ENCODE measurements around the gene ZNF555.

The ZNF555 gene

DNA sequence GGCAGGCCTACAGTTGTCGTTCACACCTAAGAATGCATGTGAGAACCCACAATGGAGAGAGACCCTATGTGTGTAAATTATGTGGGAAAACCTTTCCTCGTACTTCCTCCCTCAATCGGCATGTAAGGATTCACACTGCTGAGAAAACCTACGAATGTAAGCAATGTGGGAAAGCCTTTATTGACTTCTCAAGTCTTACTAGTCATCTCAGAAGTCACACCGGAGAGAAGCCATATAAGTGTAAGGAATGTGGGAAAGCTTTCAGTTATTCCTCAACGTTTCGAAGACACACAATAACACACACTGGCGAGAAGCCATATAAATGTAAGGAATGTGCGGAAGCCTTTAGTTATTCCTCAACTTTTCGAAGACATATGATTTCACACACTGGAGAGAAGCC lies 11.3 kb downstream of the ZNF555 start:
- TF ChIP-seq, protein P1, sequence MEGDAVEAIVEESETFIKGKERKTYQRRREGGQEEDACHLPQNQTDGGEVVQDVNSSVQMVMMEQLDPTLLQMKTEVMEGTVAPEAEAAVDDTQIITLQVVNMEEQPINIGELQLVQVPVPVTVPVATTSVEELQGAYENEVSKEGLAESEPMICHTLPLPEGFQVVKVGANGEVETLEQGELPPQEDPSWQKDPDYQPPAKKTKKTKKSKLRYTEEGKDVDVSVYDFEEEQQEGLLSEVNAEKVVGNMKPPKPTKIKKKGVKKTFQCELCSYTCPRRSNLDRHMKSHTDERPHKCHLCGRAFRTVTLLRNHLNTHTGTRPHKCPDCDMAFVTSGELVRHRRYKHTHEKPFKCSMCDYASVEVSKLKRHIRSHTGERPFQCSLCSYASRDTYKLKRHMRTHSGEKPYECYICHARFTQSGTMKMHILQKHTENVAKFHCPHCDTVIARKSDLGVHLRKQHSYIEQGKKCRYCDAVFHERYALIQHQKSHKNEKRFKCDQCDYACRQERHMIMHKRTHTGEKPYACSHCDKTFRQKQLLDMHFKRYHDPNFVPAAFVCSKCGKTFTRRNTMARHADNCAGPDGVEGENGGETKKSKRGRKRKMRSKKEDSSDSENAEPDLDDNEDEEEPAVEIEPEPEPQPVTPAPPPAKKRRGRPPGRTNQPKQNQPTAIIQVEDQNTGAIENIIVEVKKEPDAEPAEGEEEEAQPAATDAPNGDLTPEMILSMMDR (IDR thresholded peaks at IDR 0.05) = no peak
- TF ChIP-seq ZFX (IDR thresholded peaks at IDR 0.05; ENCODE audit: borderline replicate concordance) = no peak
- no peak overlapping the region for H3K27ac ChIP-seq

DNA sequence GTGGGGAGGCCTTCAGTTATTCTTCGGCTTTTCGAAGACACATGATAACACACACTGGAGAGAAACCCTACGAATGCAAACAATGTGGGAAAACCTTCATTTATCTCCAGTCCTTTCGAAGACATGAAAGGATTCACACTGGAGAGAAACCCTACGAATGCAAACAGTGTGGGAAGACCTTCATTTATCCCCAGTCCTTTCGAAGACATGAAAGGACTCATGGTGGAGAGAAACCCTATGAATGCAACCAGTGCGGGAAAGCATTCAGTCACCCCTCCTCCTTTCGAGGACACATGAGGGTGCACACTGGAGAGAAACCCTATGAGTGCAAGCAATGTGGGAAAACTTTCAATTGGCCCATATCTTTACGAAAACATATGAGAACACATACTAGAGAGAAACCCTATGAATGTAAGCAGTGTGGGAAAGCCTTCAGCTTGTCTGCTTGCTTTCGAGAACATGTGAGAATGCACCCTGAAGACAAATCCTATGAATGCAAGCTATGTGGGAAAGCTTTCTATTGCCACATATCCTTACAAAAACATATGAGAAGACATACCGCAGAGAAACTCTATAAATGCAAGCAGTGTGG lies 11.8 kb downstream of the ZNF555 start:
- TF ChIP-seq ZFX (IDR thresholded peaks at IDR 0.05; ENCODE audit: borderline replicate concordance) = no peak
- TF ChIP-seq, protein P1 (IDR thresholded peaks at IDR 0.05) = no peak
- no peak overlapping the region for H3K27ac ChIP-seq

DNA sequence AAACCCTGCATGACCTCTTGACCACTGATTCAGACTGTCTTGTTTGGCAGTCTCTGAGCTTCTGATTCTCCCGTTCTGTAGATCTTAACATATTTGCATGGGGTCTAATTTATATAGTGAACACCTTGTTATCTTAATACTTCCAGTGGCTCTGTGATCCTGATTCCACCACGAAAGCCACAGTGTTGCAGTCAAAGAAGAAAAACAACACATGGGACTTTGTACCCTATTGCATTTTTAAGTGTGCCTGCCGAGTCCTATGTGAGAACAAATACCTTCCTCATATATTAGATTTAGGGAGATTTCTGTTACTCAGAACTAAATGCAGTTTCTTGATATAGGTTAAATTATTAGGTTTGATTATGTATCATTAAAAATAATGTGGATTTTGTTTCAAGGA lies 13.6 kb downstream of the ZNF555 start:
- no peak overlapping the region for H3K27ac ChIP-seq
- no peak for TF ChIP-seq ZFX (IDR thresholded peaks at IDR 0.05; ENCODE audit: borderline replicate concordance)
- TF ChIP-seq, protein P1 (IDR thresholded peaks at IDR 0.05) = no peak

DNA sequence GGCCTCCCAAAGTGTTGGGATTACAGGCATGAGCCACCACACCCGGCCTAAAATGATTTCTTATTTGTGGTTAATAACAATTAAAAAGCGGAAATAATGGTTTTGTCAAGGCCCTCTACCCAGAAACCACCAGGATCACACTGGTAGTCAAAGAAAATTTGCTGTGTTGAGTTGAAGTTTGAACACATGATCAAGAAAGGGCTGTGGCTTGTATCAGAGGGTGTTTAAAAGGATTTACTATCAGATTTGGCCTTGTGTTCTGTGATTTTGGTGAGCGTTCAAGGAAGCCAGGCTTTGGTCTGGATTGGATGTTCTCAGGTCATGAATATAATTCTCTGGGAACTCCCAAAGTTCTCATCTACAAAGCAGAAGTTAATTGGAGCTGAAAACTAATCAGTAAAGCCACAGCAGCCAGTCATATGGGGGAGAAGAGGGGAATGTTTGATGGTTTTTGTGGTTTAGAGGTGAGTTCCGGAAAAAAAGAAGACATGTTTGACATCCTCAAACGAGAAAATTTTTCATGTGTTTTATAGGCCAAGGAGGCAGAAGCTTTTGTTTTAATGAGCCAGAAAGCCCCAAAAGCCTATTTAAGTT lies 15.3 kb downstream of the ZNF555 start:
- no peak overlapping the region for H3K27ac ChIP-seq
- TF ChIP-seq, protein P1 (IDR thresholded peaks at IDR 0.05) = no peak
- TF ChIP-seq ZFX (IDR thresholded peaks at IDR 0.05; ENCODE audit: borderline replicate concordance) = no peak

DNA sequence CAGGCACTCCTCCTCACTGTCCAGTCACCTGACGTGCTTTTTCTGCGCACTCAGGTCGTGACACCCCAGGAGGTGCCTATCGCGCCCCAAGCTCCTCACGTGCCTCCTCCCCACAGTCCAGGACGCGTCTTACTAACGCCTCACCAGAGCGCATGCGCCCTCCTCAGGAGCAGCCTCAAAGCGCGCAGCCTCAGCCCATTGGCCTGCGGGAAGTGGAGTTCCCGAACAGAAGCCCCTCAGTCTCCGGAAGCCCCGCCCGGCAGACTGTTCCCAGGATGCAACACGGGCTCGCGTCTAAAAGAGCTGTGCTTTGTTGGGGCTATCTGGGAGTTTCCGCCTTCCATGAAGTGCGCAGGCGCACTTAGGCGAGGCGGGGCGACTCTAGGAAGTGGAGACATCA lies 17.6 kb downstream of the ZNF555 start:
- TF ChIP-seq, protein P1 (IDR thresholded peaks at IDR 0.05) = no peak
- TF ChIP-seq ZFX (IDR thresholded peaks at IDR 0.05; ENCODE audit: borderline replicate concordance) = no peak
- no peak overlapping the region for H3K27ac ChIP-seq

DNA sequence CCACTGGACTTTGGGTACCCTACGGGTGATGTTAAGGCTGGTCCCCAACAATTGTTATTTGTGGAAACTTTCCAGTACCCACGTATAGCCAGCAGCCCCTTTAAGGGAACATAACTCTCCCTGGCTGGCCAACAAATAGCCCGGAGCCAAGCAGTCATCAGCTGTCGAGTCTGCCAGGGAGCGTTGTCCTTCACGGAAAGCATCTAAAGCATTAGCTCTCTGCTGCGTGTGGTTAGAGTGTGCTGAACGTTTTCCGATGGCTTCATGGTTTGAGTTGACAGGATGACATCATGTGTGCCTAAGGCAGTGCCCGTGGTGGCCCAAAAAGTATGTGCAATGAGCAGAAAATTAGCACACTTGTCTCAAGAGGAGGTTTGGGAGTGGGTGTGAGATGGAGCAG lies 22.5 kb downstream of the ZNF555 start:
- TF ChIP-seq ZFX (IDR thresholded peaks at IDR 0.05; ENCODE audit: borderline replicate concordance) = no peak
- TF ChIP-seq, protein P1 (IDR thresholded peaks at IDR 0.05) = no peak
- H3K27ac ChIP-seq = no peak overlapping the region

DNA sequence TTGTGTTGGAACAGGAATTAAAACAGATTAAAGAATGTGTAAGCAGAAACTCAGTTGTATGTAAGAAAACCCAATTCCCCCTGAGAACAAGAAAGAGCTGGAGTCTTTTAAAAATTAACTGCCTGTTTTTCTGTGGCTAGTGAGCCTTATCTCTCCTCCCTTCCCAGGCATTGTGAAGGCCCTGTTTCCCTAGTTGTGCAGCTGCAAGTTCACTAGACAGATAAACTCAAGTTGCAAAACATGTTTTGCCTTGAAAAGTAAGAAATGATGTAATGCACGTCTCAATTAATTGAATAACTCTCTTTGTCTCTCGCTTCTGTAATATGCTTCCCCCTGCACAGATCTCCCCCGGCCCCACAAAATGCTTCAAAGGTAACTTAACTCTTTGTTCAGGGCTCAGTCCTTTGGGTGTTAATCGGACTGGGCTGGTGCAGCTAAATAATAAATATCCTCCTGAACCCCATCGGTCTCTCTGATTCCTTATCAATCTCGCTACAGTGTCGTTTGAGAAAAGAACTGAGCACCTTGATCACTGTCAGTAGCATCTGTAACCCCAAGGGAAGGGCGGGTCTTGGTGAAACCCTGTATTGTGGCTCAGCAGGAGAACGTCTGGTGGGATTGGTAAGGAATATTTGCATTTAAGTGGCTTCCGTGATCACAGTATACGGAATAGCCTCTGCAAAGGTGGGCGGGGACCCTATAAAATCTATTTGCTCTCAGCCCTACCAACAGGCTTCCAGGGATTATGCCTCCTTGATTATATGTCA lies 24.2 kb downstream of the ZNF555 start:
- no peak overlapping the region for H3K27ac ChIP-seq
- TF ChIP-seq, protein P1 (IDR thresholded peaks at IDR 0.05) = no peak
- TF ChIP-seq ZFX (IDR thresholded peaks at IDR 0.05; ENCODE audit: borderline replicate concordance) = no peak

Data from 22Rv1 (cell line).